Fibroblast of the aortic adventitia (primary cell): Measurements from ENCODE around the gene PLEKHM2. TPM values are rescaled to one million over a fixed set of nuclear protein-coding genes. Genes with fewer than 3 reads are reported as not detected.

Experiments used
- DNase-seq: peaks from one replicate; pipeline ENCODE4 v3.0.0-alpha.2; 2010; ENCODE audit warnings: low read depth
- H3K4me3 ChIP-seq: 2 replicates; pipeline ENCODE4 v1.5.1; 2011; ENCODE audit warnings: low read depth, mild to moderate bottlenecking, control low read depth, low read length, moderate library complexity
- total RNA-seq: library from RNA; depleted of rRNA; stranded (reverse); fragments of >200 nt; gene quantifications from 2 replicates; pipeline ENCODE4 v1.2.3, GENCODE V29; 2012; ENCODE audit warnings: low replicate concordance
- TF ChIP-seq, protein P1 (sequence below): IDR thresholded peaks from 2 replicates; pipeline ENCODE4 v1.5.1; 2011; ENCODE audit warnings: mild to moderate bottlenecking, low read length, control low read depth, inconsistent platforms; ENCODE audit not compliant: insufficient read depth

Gene PLEKHM2
- total RNA-seq, 1 donor = 76.5 TPM

DNA sequence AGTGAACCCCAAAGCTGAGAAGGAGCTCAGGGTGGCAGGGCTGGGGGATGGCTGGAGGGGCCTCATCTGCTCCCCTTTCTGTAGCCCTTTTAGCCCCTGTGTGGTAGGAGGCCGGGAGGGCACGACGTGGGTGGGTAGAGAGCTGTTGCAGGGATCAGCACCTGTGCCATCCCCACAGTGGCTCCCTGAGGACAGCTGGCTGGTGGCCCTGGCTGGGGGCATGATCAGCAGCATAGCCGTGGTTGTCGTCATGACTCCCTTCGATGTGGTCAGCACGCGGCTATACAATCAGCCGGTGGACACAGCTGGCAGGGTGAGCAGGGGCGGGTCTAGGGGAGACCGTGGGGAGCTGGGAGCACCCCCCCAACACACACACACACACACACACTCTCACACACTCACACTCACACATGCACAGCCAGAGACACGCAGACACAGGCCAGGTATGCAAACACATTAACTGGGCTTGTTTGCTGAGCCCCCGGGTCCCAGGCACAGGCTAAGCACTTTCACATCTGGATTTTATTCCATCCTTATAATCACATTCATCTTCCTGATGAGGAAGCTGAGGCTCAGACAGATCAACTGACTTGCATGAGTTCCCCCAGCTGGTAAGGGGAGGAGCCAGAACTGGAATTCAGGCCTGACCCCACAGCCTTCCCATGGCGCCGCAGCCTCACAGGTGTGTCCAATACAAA, 54.4 kb downstream of the PLEKHM2 start:
- DNase-seq = no peak
- H3K4me3 ChIP-seq = no peak overlapping the region
- TF ChIP-seq, protein P1, sequence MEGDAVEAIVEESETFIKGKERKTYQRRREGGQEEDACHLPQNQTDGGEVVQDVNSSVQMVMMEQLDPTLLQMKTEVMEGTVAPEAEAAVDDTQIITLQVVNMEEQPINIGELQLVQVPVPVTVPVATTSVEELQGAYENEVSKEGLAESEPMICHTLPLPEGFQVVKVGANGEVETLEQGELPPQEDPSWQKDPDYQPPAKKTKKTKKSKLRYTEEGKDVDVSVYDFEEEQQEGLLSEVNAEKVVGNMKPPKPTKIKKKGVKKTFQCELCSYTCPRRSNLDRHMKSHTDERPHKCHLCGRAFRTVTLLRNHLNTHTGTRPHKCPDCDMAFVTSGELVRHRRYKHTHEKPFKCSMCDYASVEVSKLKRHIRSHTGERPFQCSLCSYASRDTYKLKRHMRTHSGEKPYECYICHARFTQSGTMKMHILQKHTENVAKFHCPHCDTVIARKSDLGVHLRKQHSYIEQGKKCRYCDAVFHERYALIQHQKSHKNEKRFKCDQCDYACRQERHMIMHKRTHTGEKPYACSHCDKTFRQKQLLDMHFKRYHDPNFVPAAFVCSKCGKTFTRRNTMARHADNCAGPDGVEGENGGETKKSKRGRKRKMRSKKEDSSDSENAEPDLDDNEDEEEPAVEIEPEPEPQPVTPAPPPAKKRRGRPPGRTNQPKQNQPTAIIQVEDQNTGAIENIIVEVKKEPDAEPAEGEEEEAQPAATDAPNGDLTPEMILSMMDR = no peak

DNA sequence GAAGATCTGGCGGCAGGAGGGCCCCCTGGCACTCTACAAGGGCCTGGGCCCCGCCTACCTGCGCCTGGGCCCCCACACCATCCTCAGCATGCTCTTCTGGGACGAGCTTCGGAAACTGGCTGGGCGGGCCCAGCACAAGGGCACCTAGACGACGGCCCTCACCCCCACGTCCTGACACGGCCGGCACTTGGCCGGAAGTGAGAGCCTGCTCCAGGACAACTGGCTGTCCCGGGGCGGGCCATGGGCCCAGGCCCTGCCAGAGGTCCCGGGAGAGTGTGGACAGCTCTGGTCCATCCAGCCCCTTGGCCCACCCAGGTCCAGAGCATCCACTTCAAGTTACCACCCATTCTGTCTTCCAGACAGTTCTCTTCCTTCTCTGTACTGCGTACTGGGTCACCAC, 55.1 kb downstream of the PLEKHM2 start:
- no peak overlapping the region for H3K4me3 ChIP-seq
- no peak for DNase-seq
- TF ChIP-seq, protein P1 = no peak

DNA sequence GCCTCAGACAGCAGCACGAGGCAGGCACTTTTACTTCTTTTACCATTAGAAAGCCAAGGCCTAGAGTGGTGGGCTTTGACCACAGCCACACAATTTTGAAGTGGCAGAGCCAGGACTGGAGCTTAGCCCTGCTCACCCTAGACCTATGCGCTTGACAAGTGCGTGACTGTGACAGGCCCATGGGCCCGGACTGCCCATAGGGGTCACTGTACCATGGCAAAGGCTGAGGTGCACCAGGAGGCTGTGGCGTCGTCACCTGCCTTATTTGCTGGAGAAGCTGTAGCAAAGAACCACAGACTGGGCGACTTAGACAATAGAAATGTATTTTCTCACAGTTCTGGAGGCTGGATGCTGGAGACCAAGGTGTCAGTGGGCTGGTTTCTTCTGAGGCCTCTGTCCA, 55.6 kb downstream of the PLEKHM2 start:
- DNase-seq = no peak
- H3K4me3 ChIP-seq = no peak overlapping the region
- TF ChIP-seq, protein P1 = no peak

DNA sequence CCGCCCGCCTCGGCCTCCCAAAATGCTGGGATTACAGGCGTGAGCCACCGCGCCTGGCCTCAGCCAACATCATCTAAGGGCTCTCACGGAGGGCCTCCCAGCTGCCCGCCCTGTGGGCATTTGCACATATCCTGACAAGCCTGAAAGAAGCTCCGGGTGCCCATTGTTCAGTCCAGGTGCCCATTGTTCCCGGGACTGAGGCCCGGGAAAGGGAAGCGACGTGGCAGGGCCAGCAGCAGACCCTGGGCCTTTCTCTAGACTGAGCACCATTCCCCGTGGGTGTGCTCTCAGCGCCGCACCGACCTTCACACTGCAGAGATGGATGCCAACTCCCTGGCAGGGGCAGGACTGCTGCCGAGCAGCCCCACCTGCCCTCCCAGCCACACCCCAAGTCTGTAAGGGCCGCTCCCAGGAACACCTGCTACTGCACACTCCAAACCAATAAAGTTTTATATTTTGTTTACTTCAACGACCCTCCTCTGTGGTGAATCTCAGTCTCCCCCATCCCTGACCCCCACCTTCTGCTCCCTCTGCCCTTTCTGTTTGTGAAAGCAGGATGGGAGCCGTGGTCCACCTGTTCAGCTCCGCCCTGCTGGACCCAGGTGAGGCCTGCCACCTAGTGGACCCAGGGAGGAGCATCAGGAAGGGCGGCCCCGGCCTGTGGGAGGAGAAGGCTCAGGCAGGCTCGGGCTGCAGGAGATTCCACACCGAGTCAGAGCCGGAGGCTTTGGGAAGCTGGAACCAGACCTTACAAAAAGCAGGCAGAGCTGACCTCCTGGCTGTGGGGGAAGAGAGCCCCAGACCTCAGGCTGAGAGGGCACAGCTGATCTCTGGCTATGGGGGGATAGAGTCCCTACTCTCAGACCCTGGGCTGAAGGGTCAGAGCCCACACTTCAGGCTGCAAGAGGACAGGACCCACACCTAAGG, 57.1 kb downstream of the PLEKHM2 start:
- DNase-seq = peak; percentile 58
- no peak overlapping the region for H3K4me3 ChIP-seq
- TF ChIP-seq, protein P1 = peak; percentile 87

DNA sequence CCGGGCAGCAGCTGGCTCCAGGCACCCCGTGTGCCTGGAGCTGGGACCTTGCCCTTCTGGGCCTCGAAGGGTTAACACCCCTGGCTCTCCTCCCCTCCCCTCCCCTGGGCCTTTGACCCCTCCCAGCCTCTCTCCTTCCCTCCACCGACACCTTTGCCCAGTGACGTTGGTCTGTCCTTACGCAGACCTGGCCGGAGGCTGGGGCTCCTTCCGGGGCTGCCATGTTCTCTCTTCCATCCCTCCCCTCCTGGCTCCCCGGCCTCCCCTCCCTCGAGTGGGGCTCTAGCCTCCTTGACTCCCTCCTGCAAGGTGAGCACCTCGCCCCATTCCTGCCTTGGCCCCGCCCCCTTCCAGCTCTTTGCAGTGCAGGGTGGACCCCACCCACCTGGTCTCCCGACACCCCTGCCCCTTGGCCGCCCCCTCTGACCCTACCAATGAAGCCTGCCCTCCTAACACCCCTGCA, 58.2 kb downstream of the PLEKHM2 start, which contains the start of gene TMEM82:
Gene TMEM82 (plus strand): TSS at position 161 of the 463 bp plus-strand sequence. CDS start 61 bp downstream, at position 222.
- H3K4me3 ChIP-seq = no peak within 1 kb of the TSS
- DNase-seq = no peak
- TF ChIP-seq, protein P1 = no peak

DNA sequence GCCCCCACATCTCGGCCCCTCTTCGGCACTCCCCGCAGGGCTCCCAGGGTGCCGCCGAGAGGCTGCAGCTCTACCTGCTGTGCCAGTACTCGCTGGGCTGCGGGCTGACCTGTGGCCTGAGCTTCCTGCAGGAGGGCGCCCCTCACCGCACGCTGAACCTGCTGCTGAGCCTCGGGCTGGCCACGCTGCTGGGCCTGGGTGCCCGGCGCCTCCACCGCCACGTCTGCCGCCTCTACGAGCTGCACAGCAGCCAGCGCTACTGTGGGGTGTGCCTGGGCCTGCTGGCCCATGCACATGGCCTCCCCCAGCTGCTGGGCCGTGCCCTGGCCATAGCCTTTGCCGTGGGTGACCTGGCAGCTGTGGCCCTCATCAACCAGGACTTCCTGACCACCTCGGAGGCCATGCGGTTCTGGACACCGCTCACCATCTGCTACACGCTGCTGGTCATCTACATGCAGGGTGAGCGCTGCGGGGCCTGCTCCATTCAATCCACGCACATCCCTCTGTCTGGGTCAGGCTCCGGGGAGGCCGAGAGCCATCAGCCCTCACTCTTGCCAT, 60.1 kb downstream of the PLEKHM2 start:
- no peak for DNase-seq
- TF ChIP-seq, protein P1 = no peak

More for the DNA sequence above, 60.1 kb downstream of the PLEKHM2 start:
- no peak overlapping the region for H3K4me3 ChIP-seq
